ENCODE data around the gene HLA-E. TPM values are rescaled to one million over a fixed set of nuclear protein-coding genes. Genes with fewer than 3 reads are reported as not detected.
"Not testable (repeated sequence)": the region's sequence is repeated elsewhere in the genome, so short reads cannot be mapped to it uniquely, and the experiment has no call there.

Gene HLA-E
- total and polyA plus RNA-seq, 2 donors = 141 to 564 TPM

GRCh38 chr6:30521952-30522351 is 32.6 kb downstream of the HLA-E start:
- WGBS = 78% methylated on average over 5 of the region's 5 CpGs
- H3K4me3 ChIP-seq (ENCODE audit: low read depth, low read length); DNase-seq (ENCODE audit: extremely low spot score); H3K27ac ChIP-seq (ENCODE audit: low read depth); H3K4me1 ChIP-seq (ENCODE audit: insufficient read depth); H3K36me3 ChIP-seq (ENCODE audit: insufficient read depth): not testable (repeated sequence)

- not testable (repeated sequence) for DNase-seq (ENCODE audit: extremely low spot score); H3K27ac ChIP-seq (ENCODE audit: low read depth); H3K4me1 ChIP-seq (ENCODE audit: insufficient read depth); H3K36me3 ChIP-seq (ENCODE audit: insufficient read depth); H3K4me3 ChIP-seq (ENCODE audit: low read depth, low read length)
- WGBS = 96% methylated on average over 3 of the region's 3 CpGs
Observed at GRCh38 chr6:30526444-30526843, 37.1 kb downstream of the HLA-E start.

GRCh38 chr6:30529349-30529875 is 40.1 kb downstream of the HLA-E start:
- not testable (repeated sequence) for H3K27ac ChIP-seq (ENCODE audit: low read depth); H3K36me3 ChIP-seq (ENCODE audit: insufficient read depth); H3K4me3 ChIP-seq (ENCODE audit: low read depth, low read length); H3K4me1 ChIP-seq (ENCODE audit: insufficient read depth); DNase-seq (ENCODE audit: extremely low spot score)
- 84% methylated on average over 17 of the region's 17 CpGs for WGBS

GRCh38 chr6:30530014-30530413 is 40.7 kb downstream of the HLA-E start:
- no peaks in the 10 kb centered on the region for H3K36me3 ChIP-seq (ENCODE audit: insufficient read depth)
- no peak for DNase-seq (ENCODE audit: extremely low spot score)
- no peaks in the 10 kb centered on the region for H3K4me1 ChIP-seq (ENCODE audit: insufficient read depth)
- WGBS = 55% methylated on average over 2 of the region's 2 CpGs
- no peak overlapping the region for H3K27ac ChIP-seq (ENCODE audit: low read depth)
- H3K4me3 ChIP-seq (ENCODE audit: low read depth, low read length) = no peak overlapping the region

GRCh38 chr6:30533460-30534294 is 44.4 kb downstream of the HLA-E start:
- H3K4me1 ChIP-seq (ENCODE audit: insufficient read depth) = no peaks in the 10 kb centered on the region
- H3K4me3 ChIP-seq (ENCODE audit: low read depth, low read length) = no peak overlapping the region
- H3K36me3 ChIP-seq (ENCODE audit: insufficient read depth) = no peaks in the 10 kb centered on the region
- no peak for DNase-seq (ENCODE audit: extremely low spot score)
- 76% methylated on average over 15 of the region's 15 CpGs for WGBS
- H3K27ac ChIP-seq (ENCODE audit: low read depth) = no peak overlapping the region

- Histone ChIP-seq H3K36me3 (ENCODE audit: insufficient read depth) (no peaks in the 10 kb centered on the region), H3K4me1 (ENCODE audit: insufficient read depth) (no peaks in the 10 kb centered on the region), H3K27ac (ENCODE audit: low read depth) (no peak overlapping the region), H3K4me3 (ENCODE audit: low read depth, low read length) (no peak overlapping the region)
- DNase-seq (ENCODE audit: extremely low spot score) = no peak
- 76% methylated on average over 3 of the region's 3 CpGs for WGBS
Observed at GRCh38 chr6:30537931-30538330, 48.6 kb downstream of the HLA-E start.

GRCh38 chr6:30541515-30542403 is 52.5 kb downstream of the HLA-E start:
- H3K4me1 ChIP-seq (ENCODE audit: insufficient read depth) = no peaks in the 10 kb centered on the region
- H3K36me3 ChIP-seq (ENCODE audit: insufficient read depth) = peaks cover 2% of the 10 kb centered on the region
- no peak for DNase-seq (ENCODE audit: extremely low spot score)
- H3K4me3 ChIP-seq (ENCODE audit: low read depth, low read length) = no peak overlapping the region
- WGBS = 12% methylated on average over 23 of the region's 23 CpGs
- H3K27ac ChIP-seq (ENCODE audit: low read depth) = no peak overlapping the region

- DNase-seq (ENCODE audit: extremely low spot score) = no peak
- H3K4me1 ChIP-seq (ENCODE audit: insufficient read depth) = no peaks in the 10 kb centered on the region
- H3K4me3 ChIP-seq (ENCODE audit: low read depth, low read length) = no peak overlapping the region
- WGBS = 17% methylated on average over 4 of the region's 4 CpGs
- H3K27ac ChIP-seq (ENCODE audit: low read depth) = no peak overlapping the region
- peaks cover 2% of the 10 kb centered on the region for H3K36me3 ChIP-seq (ENCODE audit: insufficient read depth)
Observed at GRCh38 chr6:30542404-30542725, 53.1 kb downstream of the HLA-E start.

- H3K4me1 ChIP-seq (ENCODE audit: insufficient read depth) = no peaks in the 10 kb centered on the region
- H3K27ac ChIP-seq (ENCODE audit: low read depth) = no peak overlapping the region
- DNase-seq (ENCODE audit: extremely low spot score) = no peak
- WGBS = 66% methylated on average over 1 of the region's 1 CpG
- H3K4me3 ChIP-seq (ENCODE audit: low read depth, low read length) = no peak overlapping the region
- peaks cover 2% of the 10 kb centered on the region for H3K36me3 ChIP-seq (ENCODE audit: insufficient read depth)
Observed at GRCh38 chr6:30542915-30543314, 53.6 kb downstream of the HLA-E start.

Other genes with a start within 250 kb of the HLA-E start
- gene TRIM39, start 162.6 kb upstream of the HLA-E start, total RNA-seq = 5.8 TPM
- 16.6 TPM for gene TRIM39, start 162.6 kb upstream of the HLA-E start, polyA plus RNA-seq
- 15.0 TPM for gene RPP21, start 144.4 kb upstream of the HLA-E start, total RNA-seq
- 147 TPM for gene RPP21, start 144.4 kb upstream of the HLA-E start, polyA plus RNA-seq
- 30.9 TPM for gene GNL1, start 67.0 kb downstream of the HLA-E start, total RNA-seq
- 63.7 TPM for gene GNL1, start 67.0 kb downstream of the HLA-E start, polyA plus RNA-seq
- gene PRR3, start 67.8 kb downstream of the HLA-E start, total RNA-seq = 8.5 TPM
- 11.0 TPM for gene PRR3, start 67.8 kb downstream of the HLA-E start, polyA plus RNA-seq
- gene ABCF1, start 81.9 kb downstream of the HLA-E start, total RNA-seq = 16.0 TPM
- gene ABCF1, start 81.9 kb downstream of the HLA-E start, polyA plus RNA-seq = 42.8 TPM
- 18.2 TPM for gene PPP1R10, start 127.7 kb downstream of the HLA-E start, total RNA-seq
- 25.6 TPM for gene PPP1R10, start 127.7 kb downstream of the HLA-E start, polyA plus RNA-seq
- 64.7 TPM for gene MRPS18B, start 128.3 kb downstream of the HLA-E start, total RNA-seq
- gene MRPS18B, start 128.3 kb downstream of the HLA-E start, polyA plus RNA-seq = 58.6 TPM
- gene ATAT1, start 137.4 kb downstream of the HLA-E start, total RNA-seq = 9.4 TPM
- gene ATAT1, start 137.4 kb downstream of the HLA-E start, polyA plus RNA-seq = 7.6 TPM
- 6.3 TPM for gene C6orf136, start 157.6 kb downstream of the HLA-E start, total RNA-seq
- gene C6orf136, start 157.6 kb downstream of the HLA-E start, polyA plus RNA-seq = 15.9 TPM
- 16.8 TPM for gene DHX16, start 183.5 kb downstream of the HLA-E start, total RNA-seq
- gene DHX16, start 183.5 kb downstream of the HLA-E start, polyA plus RNA-seq = 29.5 TPM
- gene PPP1R18, start 197.1 kb downstream of the HLA-E start, total RNA-seq = 32.7 TPM
- 81.9 TPM for gene PPP1R18, start 197.1 kb downstream of the HLA-E start, polyA plus RNA-seq
- 7.0 TPM for gene NRM, start 201.5 kb downstream of the HLA-E start, total RNA-seq
- 20.3 TPM for gene NRM, start 201.5 kb downstream of the HLA-E start, polyA plus RNA-seq
- 9.8 TPM for gene MDC1, start 227.8 kb downstream of the HLA-E start, total RNA-seq
- 18.3 TPM for gene MDC1, start 227.8 kb downstream of the HLA-E start, polyA plus RNA-seq
- gene TUBB, start 230.8 kb downstream of the HLA-E start, total RNA-seq = 376 TPM
- 332 TPM for gene TUBB, start 230.8 kb downstream of the HLA-E start, polyA plus RNA-seq